WERI-Rb-1 (cell line): ENCODE results near the gene IL18R1.
"Not testable (repeated sequence)": the region's sequence is repeated elsewhere in the genome, so short reads cannot be mapped to it uniquely, and the experiment has no call there.

ENCODE experiments used
- DNase-seq: peaks from one replicate; pipeline ENCODE4 v3.0.0-alpha.2; 2020
- H3K27ac ChIP-seq: fragments of 250-450 bp; sonication (Bioruptor Pico); 2 replicates; pipeline ENCODE4 v1.5.1; 2020; ENCODE audit warnings: mild to moderate bottlenecking, moderate library complexity
- H3K27me3 ChIP-seq: fragments of 250-450 bp; sonication (Bioruptor Pico); 2 replicates; pipeline ENCODE4 v1.5.1; 2021; ENCODE audit warnings: mild to moderate bottlenecking, low read depth, moderate library complexity; ENCODE audit not compliant: insufficient read depth, severe bottlenecking
- H3K36me3 ChIP-seq: fragments of 250-450 bp; sonication (Bioruptor Pico); 2 replicates; pipeline ENCODE4 v1.5.1; 2020; ENCODE audit warnings: mild to moderate bottlenecking, moderate library complexity
- H3K4me3 ChIP-seq: 2 replicates; pipeline ENCODE4 v1.5.1; 2011; ENCODE audit warnings: low read depth, mild to moderate bottlenecking, control low read depth, low read length
- H3K9me3 ChIP-seq: fragments of 250-450 bp; sonication (Bioruptor Pico); 2 replicates; pipeline ENCODE4 v1.5.1; 2021; ENCODE audit warnings: mild to moderate bottlenecking, moderate library complexity; ENCODE audit not compliant: severe bottlenecking
- TF ChIP-seq, protein P1 (sequence below): IDR thresholded peaks from 2 replicates; pipeline ENCODE4 v1.5.1; 2011; ENCODE audit warnings: low read depth, mild to moderate bottlenecking, control low read depth, inconsistent platforms, low read length

IL18R1 gene

DNA sequence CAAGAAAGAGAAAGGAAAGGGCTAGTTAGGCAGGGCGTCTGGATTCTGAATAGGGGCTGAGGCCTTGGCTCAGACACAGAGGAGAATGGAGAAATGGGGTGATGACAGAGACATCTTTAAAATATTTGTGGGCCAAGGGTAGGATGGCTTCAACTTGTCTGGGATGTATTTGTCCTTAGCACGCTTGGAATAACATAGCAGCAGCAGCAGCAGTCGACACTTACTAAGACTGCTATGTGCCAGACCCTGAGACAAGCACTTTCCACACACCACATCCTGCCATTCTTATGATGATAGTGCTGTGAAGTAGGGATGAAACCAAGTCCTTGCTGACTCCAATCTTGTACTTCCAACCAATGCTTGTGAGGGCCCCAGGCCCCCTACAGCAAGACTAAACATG lies 41.6 kb upstream of the IL18R1 start:
- Histone ChIP-seq H3K4me3 (no peak overlapping the region), H3K9me3 (no peaks in the 10 kb centered on the region), H3K27me3 (peaks cover 43% of the 10 kb centered on the region), H3K27ac (no peak overlapping the region), H3K36me3 (no peaks in the 10 kb centered on the region)
- TF ChIP-seq, protein P1, sequence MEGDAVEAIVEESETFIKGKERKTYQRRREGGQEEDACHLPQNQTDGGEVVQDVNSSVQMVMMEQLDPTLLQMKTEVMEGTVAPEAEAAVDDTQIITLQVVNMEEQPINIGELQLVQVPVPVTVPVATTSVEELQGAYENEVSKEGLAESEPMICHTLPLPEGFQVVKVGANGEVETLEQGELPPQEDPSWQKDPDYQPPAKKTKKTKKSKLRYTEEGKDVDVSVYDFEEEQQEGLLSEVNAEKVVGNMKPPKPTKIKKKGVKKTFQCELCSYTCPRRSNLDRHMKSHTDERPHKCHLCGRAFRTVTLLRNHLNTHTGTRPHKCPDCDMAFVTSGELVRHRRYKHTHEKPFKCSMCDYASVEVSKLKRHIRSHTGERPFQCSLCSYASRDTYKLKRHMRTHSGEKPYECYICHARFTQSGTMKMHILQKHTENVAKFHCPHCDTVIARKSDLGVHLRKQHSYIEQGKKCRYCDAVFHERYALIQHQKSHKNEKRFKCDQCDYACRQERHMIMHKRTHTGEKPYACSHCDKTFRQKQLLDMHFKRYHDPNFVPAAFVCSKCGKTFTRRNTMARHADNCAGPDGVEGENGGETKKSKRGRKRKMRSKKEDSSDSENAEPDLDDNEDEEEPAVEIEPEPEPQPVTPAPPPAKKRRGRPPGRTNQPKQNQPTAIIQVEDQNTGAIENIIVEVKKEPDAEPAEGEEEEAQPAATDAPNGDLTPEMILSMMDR: no peak
- DNase-seq: no peak

DNA sequence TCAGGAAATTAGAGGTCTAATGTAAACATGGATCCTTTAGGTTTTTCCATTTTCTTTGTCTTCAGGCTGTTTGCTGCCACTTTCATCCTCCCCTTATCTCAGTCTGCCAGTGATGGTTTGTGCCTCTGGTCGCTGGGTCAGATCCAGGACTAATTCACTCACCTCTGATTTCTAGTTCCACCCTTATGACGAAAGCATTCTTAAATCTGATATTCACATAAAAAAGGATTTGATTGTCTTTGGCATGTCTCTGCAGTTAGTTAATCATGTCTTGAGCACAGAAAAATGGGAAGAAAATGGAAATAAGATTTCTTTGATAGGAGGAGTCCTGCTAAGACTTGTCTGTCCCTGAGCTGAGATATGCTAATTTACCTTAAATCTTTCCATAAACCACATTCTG lies 39.7 kb upstream of the IL18R1 start:
- peaks cover 32% of the 10 kb centered on the region for H3K27me3 ChIP-seq
- H3K9me3 ChIP-seq: no peaks in the 10 kb centered on the region
- DNase-seq: no peak
- no peak overlapping the region for H3K4me3 ChIP-seq
- TF ChIP-seq, protein P1: no peak
- H3K36me3 ChIP-seq: no peaks in the 10 kb centered on the region
- H3K27ac ChIP-seq: no peak overlapping the region

DNA sequence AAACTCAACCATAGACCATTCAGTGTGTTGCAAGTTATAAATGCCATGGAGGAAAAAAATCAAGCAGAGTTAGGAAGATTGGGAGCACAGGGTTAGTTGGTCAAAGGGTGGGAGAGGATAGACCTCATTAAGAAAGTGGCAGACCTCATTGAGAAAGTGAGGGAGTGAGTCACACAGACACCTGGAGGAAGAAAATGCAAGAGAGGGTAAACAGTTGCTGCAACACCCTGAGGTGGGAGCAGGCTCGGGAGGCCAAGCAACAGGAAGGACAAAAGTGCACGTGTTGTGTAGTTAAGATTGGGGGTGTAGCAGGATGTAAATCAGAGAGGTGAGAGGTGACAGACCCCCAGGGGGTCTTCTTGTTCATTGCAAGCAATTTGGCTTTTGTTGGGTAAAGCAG lies 37.9 kb upstream of the IL18R1 start:
- Histone ChIP-seq H3K9me3 (no peaks in the 10 kb centered on the region), H3K27ac (no peak overlapping the region), H3K27me3 (peaks cover 39% of the 10 kb centered on the region), H3K4me3 (no peak overlapping the region), H3K36me3 (no peaks in the 10 kb centered on the region)
- TF ChIP-seq, protein P1: no peak
- no peak for DNase-seq

DNA sequence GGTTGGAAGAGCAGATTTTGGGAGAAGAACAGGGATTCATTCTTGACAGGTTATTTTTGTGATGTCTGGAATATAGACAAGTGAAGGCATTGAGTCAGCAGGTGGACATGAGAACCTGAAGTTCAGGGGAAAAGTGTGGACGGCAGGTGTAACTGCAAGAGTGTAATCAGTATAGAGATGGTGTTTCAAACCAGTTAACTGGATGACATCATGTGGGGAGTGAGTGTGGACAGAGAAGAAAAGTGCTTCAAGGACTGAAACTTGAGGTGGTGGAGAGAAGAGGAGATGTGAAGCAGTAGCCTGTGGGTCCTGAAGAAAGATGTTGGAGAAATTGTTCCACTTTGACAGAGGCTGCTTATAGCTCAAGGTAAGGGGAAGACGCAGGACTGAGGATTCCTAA lies 37.2 kb upstream of the IL18R1 start:
- no peak for DNase-seq
- Histone ChIP-seq H3K4me3 (no peak overlapping the region), H3K9me3 (no peaks in the 10 kb centered on the region), H3K36me3 (no peaks in the 10 kb centered on the region), H3K27me3 (peaks cover 41% of the 10 kb centered on the region), H3K27ac (no peak overlapping the region)
- TF ChIP-seq, protein P1: no peak

DNA sequence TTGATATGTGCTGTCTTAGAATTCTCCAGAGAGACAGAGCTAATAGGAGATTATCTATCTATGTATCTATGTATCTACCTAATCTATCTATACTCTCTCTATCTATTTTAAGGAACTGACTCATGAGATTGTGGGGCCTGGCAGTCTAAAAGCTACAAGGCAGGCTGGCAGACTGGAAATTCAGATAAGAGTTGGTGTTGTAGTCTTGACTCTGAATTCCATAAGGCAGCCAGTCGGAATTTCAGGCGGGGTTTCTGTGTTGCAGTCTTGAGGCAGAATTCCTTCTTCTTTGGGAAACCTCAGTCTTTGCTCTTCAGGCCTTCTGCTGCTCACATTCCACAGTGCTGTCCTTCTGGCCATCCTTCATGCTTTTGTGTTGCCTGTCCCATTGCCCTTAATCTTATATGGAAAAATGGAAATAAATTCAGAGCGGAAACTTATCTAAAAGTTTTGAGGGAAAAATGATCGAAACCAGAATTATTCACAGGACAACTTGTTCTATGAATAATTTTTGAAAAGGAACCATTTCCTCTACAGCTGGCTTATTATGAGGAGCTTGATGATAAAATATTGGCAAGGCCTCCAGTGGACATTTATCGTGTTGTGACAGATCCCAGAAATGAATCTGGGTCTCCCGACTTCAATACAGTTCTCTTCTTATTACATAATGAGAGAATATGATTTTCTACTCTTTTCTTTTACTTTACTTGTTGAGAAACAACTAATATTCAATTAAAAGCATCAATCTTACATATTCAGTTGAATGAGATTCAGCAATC lies 33.5 kb upstream of the IL18R1 start:
- H3K9me3 ChIP-seq: peaks cover 7% of the 10 kb centered on the region
- TF ChIP-seq, protein P1: no peak
- no peak for DNase-seq
- H3K36me3 ChIP-seq: no peaks in the 10 kb centered on the region
- peaks cover 28% of the 10 kb centered on the region for H3K27me3 ChIP-seq
- H3K27ac ChIP-seq: no peak overlapping the region
- H3K4me3 ChIP-seq: no peak overlapping the region

DNA sequence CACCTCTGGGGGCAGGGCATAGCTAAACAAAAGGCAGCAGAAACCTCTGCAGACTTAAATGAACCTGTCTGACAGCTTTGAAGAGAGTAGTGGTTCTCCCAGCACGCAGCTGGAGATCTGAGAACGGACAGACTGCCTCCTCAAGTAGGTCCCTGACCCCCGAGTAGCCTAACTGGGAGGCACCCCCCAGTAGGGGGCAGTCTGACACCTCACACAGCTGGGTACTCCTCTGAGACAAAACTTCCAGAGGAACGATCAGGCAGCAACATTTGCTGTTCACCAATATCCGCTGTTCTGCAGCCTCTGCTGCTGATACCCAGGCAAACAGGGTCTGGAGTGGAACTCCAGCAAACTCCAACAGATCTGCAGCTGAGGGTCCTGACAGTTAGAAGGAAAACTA lies 30.7 kb upstream of the IL18R1 start:
- H3K27ac ChIP-seq, DNase-seq: not testable (repeated sequence)
- peaks cover 19% of the 10 kb centered on the region for H3K27me3 ChIP-seq

More for the DNA sequence above, 30.7 kb upstream of the IL18R1 start:
- not testable (repeated sequence) for H3K9me3 ChIP-seq, H3K36me3 ChIP-seq, H3K4me3 ChIP-seq
